NCI-H146 treated with DMSO at 0.1 percent for 48 hours (cell line): ENCODE measurements around the gene KLHL26.
A peak's percentile ranks its signal among the peaks of the same experiment; 100 is the strongest.

ENCODE experiments used
- DNase-seq: peaks from one replicate; lab custom pipeline; 2025; ENCODE audit not compliant: unreplicated experiment; lab: John Stamatoyannopoulos, UW

The KLHL26 gene

GRCh38 chr19:18646535-18647370, 9.9 kb downstream of the KLHL26 start:
- peak; percentile 68 for DNase-seq

- no peak for DNase-seq
Observed at GRCh38 chr19:18647371-18647767, 10.5 kb downstream of the KLHL26 start.

DNA sequence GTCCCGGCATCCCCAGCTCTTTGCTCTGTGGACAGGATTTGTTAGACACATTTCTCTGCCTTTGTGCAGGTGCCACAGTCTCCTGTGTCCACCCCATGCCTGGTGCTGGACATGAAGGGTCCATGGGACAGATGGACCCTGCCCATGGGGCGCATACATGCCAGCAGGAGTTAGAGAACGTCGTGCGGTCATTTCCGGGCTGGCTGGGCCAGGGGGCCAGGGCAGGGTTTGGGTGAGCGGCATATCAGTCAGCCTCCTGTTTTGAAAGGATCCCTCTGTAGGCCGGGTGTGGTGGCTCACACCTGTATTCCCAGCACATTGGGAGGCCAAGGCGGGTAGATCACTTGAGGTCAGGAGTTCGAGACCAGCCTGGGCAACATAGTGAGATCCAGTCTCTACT, 11.0 kb downstream of the KLHL26 start:
- DNase-seq, result no peak

DNA sequence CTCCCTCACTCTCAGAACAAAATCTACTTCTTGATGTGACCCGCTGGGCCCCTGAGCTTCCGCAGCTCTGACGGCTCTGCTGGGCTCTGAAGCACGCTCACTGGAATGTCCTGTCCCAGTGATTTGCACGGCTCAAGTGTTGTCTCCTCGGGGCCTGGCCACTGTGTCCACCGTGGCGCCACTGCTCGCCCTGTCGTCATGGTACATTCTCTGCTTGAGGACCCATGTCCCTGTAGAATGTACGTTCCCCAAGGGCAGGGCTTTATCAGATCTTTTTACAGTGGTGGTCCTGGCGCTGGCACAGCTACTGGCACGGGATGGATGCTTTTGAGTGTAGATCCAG, 12.1 kb downstream of the KLHL26 start:
- DNase-seq, result no peak

DNA sequence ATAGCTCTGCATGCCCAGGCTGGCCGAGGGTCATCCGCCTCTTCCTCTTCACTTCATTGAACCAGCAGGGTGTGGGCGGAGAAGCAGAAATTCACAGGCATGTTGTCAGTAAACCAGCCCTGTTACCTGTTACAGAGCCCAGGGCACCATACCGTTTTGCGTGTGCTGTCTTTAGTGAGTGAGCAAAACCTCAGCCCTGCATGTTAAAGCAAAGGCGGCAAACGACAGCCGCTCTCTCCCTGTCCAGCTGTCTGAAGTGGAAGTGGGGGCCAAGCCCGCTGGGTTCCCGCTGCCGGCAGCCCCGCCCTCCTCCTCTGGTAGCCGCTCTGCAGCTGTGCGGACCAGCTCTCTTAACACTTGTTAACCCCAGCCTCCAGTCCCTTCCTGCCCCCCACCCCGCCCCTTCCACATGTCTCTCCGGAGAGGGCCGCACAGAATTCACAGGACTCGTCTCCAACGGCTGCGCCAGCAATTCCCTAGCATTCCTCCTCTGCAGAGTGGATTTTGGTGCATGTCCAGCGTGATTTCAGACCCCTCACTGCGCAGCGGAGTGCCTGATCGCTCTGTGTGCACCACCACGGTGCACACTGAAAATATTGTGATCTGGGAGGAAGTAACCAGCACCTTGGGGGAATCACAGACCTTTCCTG, 12.7 kb downstream of the KLHL26 start:
- DNase-seq, result no peak

DNA sequence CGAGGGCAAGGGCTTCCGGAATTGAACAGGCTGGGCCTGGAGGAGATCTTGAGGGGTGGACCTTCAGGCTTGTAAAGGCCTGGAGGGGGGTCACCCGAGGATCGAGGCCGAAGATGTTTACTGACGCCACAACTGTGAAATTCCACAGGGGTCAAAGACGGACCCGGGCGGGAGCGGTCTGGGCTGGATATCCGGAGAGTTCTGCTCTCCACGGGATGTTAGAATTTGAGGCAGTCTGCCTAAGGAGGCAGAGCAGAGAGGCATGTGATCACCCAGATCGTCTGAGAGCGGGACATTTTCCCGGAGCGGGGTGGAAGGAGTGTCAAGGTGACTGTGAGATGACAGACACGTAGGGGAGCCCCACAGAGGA, 13.2 kb downstream of the KLHL26 start:
- no peak for DNase-seq

DNA sequence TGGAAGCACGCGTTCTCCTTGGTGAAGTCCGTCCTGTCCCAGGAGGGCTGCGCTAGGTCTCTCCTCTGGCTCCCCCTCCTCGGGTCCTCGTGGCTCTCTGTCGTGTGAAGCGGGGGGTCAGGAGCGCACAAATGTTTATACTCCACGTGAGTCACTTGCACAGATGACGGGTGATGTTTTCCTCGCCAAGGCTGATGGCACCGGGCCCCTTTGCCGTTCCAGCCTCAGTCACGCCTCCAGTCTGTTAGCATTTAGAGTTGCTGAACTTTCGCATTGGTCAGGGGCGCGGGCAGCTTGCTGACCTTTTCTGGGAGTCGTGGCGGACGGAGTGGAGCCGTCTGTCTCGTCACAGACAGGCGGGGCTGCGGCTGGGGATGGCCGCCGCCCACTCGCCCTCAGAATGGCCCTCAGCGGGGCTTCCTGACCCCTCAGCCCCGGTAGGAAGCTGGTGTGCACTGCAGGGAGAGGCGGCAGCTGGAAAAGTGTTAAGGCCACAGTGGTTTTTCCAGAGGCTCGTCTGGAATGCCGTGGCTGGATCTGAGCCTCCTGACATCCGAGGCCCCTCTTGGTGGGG, 13.7 kb downstream of the KLHL26 start:
- DNase-seq, result no peak

DNA sequence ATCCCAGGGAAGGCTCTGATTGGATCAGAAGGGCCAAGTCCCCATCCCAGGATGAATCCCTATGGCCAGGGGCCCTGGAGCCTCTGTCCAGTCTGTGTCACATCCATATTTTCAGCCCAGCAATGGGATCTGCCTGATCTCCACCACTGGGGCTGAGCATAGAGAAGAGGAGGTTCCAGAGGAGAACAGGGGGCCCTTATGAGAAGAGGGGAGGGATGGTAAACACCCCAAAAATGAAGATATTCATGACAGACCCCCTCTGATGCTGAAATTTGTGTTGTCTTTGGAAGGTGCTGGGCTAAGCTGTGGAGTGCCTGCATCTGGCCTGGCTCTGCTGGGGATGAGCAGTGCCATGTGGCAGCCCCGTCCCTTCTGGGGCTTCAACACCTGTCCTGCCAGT, 14.5 kb downstream of the KLHL26 start:
- DNase-seq, result no peak

DNA sequence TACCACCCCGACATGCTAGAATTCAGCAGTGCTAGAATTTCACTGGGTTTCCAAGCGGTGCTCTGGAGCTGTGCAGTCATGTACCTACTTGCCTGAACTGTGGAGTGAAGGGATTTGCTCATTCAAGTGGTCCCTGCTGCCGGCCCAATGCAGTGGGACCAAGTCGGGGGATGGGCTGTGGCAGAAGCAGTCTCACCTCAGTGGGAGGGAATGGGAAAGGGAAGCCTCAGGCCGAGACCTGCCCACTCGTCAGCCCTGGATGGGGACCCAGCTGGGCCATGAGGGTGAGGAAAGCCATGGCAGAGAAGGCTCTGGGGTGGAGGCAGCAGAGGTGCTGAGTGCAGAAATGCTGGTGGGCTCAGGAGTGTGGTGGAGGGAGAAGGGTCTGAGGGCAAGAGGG, 14.9 kb downstream of the KLHL26 start:
- DNase-seq, result no peak

DNA sequence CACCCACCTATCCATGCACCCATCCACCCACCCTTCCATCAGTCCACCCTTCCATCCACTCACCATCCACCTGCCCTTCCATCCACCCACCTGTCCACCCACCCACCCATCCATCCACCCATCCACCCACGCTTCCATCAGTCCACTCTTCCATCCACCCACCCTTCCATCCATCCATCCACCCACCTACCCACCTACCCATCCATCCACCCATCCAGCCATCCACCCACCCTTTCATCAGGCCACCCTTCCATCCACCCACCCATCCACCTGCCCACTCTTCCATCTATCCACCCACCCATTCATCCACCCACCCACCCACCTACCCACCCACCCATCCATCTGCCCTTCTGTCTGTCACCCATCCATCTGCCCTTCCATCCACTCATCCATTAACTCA, 17.0 kb downstream of the KLHL26 start:
- DNase-seq, result no peak

- no peak for DNase-seq
Observed at GRCh38 chr19:18654469-18654868, 17.6 kb downstream of the KLHL26 start.

DNA sequence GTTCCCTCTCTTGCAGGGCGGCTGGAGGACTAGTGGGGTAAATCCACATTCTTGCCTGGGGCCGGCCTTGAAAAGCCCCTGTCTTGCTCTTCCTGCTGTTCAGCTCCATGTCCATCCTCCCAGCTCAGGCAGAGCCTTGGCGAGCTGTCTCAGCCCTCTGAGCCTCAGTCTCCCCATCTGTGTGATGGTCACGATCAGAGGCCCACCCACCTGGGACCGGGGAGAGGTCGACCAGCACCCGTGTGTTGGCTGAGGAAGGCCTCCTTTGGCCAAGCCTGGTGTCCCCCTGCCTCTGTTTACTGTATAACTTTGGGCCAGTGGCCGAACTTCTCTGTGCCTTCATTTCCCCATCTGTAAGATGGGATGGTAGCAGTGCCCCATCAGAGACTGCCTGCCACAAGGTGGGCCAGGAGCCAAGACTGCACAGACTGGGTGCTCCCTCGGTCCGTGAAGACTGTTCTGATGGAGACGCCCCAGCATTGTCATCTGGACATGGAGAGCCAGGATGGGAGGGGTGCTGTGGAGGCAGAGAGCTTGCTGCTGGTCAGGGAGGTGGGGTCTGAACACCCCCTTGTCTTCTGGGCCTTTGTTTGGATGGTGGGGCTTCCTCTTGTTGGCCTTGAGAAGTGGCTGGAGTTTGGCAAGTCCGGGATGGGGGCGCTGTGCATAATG, 18.5 kb downstream of the KLHL26 start:
- no peak for DNase-seq

- no peak for DNase-seq
Observed at GRCh38 chr19:18656337-18657086, 19.7 kb downstream of the KLHL26 start.

GRCh38 chr19:18657590-18658365, 20.9 kb downstream of the KLHL26 start:
- no peak for DNase-seq

GRCh38 chr19:18658366-18658855, 21.6 kb downstream of the KLHL26 start:
- no peak for DNase-seq

DNA sequence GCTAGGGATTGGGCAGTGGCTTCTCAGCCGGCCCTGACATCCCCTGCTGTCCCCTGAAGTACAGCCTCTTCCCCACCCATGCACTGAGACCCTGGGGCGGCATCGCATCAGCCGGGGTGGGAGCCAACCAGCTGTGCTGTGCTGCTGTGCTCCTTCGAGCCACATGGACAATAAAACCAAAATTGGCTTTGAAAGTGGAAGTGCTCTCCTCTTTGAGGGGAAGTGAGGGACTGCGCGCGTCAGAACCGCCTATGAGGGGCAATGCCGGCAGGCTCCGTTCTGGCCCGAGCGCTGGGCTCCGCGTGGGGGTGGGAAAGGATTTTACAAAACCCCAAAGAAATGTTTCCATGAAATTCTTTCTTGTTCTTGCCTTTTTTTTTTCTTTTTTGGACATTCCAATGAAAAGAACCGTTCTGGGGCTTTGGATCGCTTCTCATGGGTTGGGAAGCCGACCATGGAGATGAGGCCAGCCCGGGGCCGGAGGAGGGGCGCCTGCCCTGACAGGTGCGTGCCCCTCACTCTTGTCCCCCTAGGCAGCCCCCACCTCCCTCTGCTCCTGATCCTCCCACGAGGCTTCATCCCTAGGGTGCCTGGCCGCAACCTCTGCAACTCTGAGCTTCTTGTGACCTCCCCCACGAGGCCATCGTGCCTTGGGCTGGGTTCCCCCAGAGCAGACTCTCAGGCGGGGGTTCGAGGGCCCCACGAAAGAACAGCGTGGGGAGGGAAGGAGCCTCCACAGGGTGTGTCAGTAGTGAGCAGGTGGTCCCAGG, 22.6 kb downstream of the KLHL26 start:
- no peak for DNase-seq

DNA sequence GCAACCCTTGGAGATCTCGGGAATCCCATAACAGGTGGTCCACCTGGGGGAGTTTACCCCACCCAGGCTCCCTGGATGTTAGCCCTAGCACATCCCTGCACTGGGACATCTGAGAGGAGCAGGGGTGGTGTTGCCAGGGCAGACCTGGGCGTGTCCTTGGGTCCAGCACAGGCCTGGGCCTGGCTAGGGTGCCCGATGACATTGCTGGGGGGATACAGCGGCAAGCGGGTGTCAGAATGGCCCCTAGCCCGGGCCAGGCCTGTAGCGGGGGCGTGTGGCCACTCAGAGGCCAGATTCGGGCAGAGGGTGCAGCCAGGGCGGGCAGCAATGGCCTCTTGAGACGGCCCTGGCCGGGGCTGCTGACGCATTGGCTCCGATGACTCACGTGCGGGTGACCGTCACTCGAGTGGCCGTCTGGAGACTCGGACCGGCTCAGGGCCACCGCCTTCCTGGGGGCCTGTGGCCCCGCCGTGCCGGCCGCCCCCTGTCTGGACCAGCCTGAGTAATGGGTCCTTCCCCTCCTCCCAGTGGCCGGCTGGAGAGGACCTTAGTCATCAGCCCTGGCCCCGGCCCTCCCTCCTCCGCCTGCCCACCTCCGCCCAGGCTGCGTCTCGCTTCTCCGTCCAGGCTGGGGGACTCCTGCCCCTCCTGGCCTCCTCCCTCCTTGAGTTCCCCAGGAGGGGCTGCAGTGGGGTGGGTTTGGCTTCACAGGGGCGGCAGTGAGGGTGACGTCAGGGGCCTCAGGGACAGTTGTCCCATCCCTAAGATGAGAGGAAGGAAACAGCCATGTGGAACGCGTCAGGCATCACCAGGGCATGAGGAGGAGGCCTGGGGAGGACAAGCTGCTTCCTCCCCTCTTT, 23.5 kb downstream of the KLHL26 start:
- DNase-seq, result no peak

GRCh38 chr19:18660939-18661670, 24.3 kb downstream of the KLHL26 start:
- no peak for DNase-seq
